ENCODE measurements around the gene PBX1.

DNA sequence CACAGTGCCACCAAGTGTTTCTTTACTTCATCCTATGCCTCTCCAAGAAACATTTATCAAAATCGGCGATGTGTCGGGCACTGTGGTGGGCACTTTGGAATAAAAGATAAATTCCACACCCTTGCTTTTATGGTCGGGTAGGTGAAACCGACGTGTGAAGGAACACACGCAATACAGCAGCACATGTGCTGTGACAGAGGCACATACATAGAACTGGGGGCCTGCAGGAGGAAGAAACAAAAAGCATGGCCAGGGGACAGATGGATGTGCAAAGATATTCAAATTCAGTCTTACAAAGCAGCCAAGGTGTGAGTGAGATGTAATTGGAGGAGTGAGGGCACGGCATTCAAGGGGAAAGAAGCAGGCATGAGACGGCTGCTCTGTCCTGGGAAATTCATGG, 282.0 kb downstream of the PBX1 start:
- TF ChIP-seq TAF1 (IDR thresholded peaks at IDR 0.05; ENCODE audit: borderline replicate concordance, insufficient read depth, low read length) (no peak), SIN3A (IDR thresholded peaks at IDR 0.05; ENCODE audit: borderline replicate concordance, insufficient read depth, low read length) (no peak), POLR2AphosphoS5 (IDR thresholded peaks at IDR 0.05; ENCODE audit: low read depth, low read length) (no peak), FOXP2 (optimal IDR thresholded peaks at IDR 0.05; ENCODE audit: borderline replicate concordance, extremely low read depth, extremely low read length, insufficient read depth) (no peak)
- TF ChIP-seq, protein P1, sequence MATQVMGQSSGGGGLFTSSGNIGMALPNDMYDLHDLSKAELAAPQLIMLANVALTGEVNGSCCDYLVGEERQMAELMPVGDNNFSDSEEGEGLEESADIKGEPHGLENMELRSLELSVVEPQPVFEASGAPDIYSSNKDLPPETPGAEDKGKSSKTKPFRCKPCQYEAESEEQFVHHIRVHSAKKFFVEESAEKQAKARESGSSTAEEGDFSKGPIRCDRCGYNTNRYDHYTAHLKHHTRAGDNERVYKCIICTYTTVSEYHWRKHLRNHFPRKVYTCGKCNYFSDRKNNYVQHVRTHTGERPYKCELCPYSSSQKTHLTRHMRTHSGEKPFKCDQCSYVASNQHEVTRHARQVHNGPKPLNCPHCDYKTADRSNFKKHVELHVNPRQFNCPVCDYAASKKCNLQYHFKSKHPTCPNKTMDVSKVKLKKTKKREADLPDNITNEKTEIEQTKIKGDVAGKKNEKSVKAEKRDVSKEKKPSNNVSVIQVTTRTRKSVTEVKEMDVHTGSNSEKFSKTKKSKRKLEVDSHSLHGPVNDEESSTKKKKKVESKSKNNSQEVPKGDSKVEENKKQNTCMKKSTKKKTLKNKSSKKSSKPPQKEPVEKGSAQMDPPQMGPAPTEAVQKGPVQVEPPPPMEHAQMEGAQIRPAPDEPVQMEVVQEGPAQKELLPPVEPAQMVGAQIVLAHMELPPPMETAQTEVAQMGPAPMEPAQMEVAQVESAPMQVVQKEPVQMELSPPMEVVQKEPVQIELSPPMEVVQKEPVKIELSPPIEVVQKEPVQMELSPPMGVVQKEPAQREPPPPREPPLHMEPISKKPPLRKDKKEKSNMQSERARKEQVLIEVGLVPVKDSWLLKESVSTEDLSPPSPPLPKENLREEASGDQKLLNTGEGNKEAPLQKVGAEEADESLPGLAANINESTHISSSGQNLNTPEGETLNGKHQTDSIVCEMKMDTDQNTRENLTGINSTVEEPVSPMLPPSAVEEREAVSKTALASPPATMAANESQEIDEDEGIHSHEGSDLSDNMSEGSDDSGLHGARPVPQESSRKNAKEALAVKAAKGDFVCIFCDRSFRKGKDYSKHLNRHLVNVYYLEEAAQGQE (IDR thresholded peaks at IDR 0.05; ENCODE audit: insufficient read depth in 1 of 2, low read depth in 2 of 2, low read length in 2 of 2), result no peak
